ENCODE measurements around the gene TLR4.

TLR4 gene

GRCh38 chr9:117704024-117704575, at the start of gene TLR4:
Gene TLR4, plus strand, starts transcription at chr9:117704403. Its CDS starts 70 bp downstream, at chr9:117704473.
- peak within 1 kb of the TSS; percentile 32 for H3K4me3 ChIP-seq (ENCODE audit: low read length)
- no peak for TF ChIP-seq CTCF (conservative IDR thresholded peaks at IDR 0.05; ENCODE audit: low read depth, low read length)
- peak; percentile 26 for DNase-seq (ENCODE audit: low read depth)

GRCh38 chr9:117656002-117656401, 48.2 kb upstream of the TLR4 start:
- H3K4me3 ChIP-seq (ENCODE audit: low read length), result no peak overlapping the region
- peak; percentile 44 for DNase-seq (ENCODE audit: low read depth)
- no peak for TF ChIP-seq CTCF (conservative IDR thresholded peaks at IDR 0.05; ENCODE audit: low read depth, low read length)

GRCh38 chr9:117662651-117663050, 41.6 kb upstream of the TLR4 start:
- no peak for DNase-seq (ENCODE audit: low read depth)
- no peak for TF ChIP-seq CTCF (conservative IDR thresholded peaks at IDR 0.05; ENCODE audit: low read depth, low read length)
- no peak overlapping the region for H3K4me3 ChIP-seq (ENCODE audit: low read length)

GRCh38 chr9:117664419-117664818, 39.8 kb upstream of the TLR4 start:
- no peak for TF ChIP-seq CTCF (conservative IDR thresholded peaks at IDR 0.05; ENCODE audit: low read depth, low read length)
- DNase-seq (ENCODE audit: low read depth), result no peak
- H3K4me3 ChIP-seq (ENCODE audit: low read length), result no peak overlapping the region

GRCh38 chr9:117665601-117666385, 38.4 kb upstream of the TLR4 start:
- no peak for DNase-seq (ENCODE audit: low read depth)
- TF ChIP-seq CTCF (conservative IDR thresholded peaks at IDR 0.05; ENCODE audit: low read depth, low read length), result no peak
- no peak overlapping the region for H3K4me3 ChIP-seq (ENCODE audit: low read length)

GRCh38 chr9:117671468-117671867, 32.7 kb upstream of the TLR4 start:
- DNase-seq (ENCODE audit: low read depth), result no peak
- TF ChIP-seq CTCF (conservative IDR thresholded peaks at IDR 0.05; ENCODE audit: low read depth, low read length), result no peak
- H3K4me3 ChIP-seq (ENCODE audit: low read length), result no peak overlapping the region

GRCh38 chr9:117672369-117672768, 31.8 kb upstream of the TLR4 start:
- no peak for TF ChIP-seq CTCF (conservative IDR thresholded peaks at IDR 0.05; ENCODE audit: low read depth, low read length)
- no peak for DNase-seq (ENCODE audit: low read depth)
- no peak overlapping the region for H3K4me3 ChIP-seq (ENCODE audit: low read length)

Measured in retinal pigment epithelial cell (primary cell).